SIG-M5 treated with dmso at 0.1 percent for 504 hours (cell line): ENCODE results near the gene OR12D2.
A peak's percentile ranks its signal among the peaks of the same experiment; 100 is the strongest.
"Not testable (repeated sequence)": the region's sequence is repeated elsewhere in the genome, so short reads cannot be mapped to it uniquely, and the experiment has no call there.

Experiments
- DNase-seq: peaks from one replicate; lab custom pipeline; 2025; ENCODE audit not compliant: unreplicated experiment; lab: John Stamatoyannopoulos, UW

Gene OR12D2, protein sequence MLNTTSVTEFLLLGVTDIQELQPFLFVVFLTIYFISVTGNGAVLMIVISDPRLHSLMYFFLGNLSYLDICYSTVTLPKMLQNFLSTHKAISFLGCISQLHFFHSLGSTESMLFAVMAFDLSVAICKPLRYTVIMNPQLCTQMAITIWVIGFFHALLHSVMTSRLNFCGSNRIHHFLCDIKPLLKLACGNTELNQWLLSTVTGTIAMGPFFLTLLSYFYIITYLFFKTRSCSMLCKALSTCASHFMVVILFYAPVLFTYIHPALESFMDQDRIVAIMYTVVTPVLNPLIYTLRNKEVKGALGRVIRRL

DNA sequence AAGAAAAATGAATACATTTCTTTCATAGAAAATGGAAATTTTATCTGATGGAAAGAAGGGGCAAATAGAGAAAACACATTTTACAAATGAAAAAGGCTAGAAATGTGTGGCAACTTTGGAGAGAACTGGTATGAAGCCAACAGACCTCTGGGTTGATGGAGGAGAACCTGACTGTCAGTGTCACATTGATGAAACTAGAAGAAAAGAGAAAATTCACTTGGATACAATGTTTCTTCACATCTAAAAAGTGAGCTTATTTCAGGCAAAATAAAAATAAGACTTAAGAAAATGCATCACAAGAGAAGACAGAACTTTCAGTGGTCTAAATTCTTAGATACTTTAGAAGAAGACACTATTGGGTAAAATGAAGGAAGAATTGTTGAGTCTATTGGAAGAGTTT, at the start of gene OR12D2:
TSS of gene OR12D2 (plus strand) at position 301 of the 400 bp plus-strand sequence. CDS start 1,069 bp downstream, outside the sequence.
- DNase-seq = no peak

DNA sequence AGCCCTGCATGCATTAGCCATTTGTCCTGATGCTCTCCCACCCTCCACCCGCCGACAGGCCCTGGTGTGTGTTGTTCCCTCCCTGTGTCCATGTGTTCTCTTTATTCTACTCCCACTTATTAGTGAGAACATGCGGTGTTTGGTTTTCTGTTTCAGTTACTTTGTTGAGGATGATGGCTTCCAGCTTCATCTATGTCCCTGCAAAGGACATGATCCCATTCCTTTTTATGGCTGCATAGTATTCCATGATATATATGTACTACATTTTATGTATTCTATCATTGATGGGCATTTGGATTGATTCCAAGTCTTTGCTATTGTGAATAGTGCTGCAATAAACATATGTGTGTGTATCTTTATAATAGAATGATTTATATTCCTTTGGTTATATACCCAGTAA, 46.1 kb upstream of the OR12D2 start:
- not testable (repeated sequence) for DNase-seq

DNA sequence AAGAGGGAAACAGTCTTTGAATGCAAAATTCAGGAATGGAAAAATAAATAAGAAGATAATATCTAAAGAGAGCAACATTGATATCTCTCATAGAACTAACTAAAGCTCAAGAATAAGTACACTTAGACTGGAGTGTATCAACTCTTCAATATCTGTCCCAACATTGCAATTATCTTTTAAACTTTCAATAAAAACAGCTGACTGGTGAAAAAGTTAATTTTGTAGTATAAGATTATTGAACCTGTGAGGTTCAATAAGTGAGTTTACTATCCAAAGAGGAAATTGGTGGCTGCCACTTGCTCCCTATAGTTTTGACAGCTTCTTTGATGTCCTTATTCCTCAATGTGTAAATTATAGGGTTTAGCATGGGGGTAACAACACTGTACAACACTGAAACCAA, 40.5 kb upstream of the OR12D2 start:
- no peak for DNase-seq

DNA sequence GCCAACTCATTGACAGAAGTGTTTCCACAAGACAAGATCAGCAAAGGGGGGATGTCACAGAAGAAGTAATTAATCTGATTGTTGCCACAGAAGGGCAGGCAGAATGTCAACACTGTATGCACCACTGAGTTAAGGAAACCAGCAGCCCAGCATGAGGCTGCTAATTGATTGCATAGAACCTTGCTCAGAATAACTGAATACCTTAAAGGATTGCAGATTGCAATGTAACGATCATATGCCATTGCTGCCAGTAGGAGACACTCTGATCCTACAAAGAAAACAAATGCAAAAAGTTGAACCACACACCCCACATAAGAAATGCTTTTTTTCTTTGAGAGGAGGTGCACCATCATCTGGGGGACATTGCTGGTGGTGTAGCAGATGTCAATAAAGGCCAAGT, 39.8 kb upstream of the OR12D2 start:
- DNase-seq = no peak

DNA sequence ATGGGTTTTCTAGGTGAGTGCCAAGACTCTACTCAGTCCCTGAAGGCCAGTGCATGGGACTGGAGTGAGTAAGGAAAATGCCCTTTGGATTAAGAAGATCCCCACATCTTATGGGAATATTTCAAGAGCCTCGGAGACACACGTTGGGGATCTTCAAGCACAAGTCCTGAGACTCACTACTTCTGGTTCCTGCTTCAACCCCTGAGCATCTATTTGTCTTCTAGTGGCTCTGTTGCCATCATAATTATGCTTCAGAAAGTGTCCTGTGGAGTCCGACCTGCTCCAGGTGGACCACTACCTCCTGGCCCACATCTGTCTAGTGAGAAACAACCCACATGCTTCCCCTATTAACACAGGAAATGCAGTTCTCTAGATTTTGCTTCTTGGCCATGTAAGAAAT, 26.7 kb upstream of the OR12D2 start, which contains the start of gene OR5V1:
TSS of gene OR5V1 (minus strand) at position 101 of the 400 bp plus-strand sequence. CDS start 12,670 bp downstream, outside the sequence.
- DNase-seq = no peak

DNA sequence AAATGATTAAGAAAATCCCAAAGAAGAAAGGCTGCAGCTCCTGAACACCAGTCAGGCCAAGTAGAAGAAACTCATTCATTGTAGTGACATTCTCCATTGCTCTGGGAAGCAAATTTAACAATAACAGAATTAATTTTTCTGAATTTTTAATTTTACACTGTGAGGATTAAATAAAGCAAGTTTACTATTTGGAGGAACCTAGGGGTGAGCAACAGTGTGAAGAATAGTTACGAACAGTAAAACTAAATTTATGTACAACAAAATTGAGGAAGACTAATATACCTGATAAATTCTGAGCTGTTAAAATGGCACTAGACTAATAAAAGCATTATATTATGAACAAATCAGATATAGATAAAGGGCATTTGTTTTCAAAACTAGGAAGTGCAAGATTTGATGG, 20.2 kb upstream of the OR12D2 start, which contains the start of gene OR12D3:
TSS of gene OR12D3 (minus strand) at position 101 of the 400 bp plus-strand sequence. CDS start at position 97, 4 bp downstream.
- no peak for DNase-seq

DNA sequence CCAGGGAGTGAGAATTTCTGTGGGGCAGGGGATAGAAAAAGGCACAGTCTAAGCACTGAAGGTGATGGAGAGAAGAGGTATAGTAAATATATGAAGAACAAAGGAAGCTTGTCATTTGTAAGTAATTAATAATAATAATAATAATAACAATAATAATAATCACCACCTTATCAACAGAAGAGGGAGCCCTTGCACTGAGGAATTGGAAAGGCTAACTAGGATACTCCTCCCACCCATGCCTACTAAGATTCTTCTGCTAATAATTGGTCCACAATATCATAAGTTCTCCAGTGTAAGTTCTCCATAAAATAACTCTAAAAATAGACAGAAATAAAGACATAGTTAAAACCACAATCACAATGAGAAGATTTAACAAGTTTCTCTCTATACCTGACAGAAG, 19.4 kb upstream of the OR12D2 start:
- DNase-seq = peak; percentile 3

DNA sequence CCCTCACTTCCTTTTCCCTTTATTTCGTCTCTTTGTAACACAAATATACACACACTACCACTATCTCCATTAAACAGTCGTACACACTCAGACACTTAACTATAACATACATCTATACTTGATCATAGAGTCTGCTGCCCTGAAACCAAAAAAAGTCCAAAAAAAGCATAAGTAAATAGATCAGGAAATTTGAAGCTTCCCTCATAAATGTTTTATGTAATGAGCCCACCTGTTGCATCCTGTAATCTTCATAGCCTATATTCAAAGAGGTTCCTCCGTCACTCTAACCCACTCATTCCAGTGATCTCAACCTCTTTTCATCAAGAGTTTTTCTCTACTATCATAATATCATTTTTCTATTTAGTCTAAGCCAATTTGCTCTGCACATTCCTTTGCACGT, 6.9 kb upstream of the OR12D2 start:
- no peak for DNase-seq

DNA sequence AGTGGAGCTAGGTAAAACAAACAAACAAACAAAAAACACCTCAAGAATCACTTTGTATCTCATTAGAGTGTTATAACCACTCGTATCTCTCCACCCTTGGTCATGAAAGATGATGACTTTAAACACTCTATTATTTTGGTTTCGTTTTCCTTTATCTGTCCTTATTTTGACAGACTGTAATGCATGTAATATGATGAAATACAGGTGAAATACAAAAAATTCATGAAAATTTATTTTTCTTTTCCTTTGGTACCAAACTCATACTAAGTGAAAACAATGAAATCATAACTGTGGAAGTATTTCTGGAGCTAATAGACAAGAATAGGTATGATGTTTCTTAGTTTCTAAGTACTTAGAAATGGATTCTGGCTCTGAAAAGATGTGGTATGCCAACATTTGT, 4.1 kb downstream of the OR12D2 start:
- no peak for DNase-seq

DNA sequence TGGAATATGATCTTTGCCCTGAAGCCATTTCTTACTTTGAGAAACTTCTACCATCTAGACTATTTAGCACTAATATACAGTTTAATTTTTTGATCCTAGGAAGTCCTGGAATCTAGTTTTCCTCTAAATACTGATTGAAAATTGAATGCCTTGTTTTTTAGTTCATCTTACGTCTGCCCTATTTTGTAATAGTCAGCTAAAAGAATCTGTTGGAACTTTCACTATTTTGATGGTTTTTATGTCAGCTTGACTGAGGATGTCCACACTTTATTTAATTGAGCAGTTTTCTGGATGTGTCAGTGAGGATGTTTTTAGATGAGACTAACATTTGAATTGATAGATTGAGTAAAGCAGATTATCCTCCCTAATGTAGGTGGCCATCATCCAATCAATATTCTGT, 8.4 kb downstream of the OR12D2 start:
- no peak for DNase-seq

DNA sequence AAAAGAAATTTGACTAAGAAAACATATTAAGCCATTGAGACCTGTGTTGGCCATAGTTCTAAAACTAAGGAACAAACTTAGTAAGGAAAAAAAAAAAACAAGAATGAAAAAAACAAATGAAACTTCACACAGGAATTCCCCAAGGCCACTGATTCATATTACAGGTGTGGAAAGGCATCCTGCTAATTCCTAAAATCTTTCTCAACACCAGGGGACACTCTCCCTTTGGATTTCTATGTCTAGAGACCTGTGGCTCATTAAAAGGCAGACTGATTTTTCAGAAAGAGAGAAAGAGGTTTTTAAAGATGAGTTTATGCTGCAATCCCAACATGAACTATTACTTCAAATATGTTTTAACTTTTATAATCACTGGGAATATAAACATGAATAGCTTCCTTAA, 19.2 kb downstream of the OR12D2 start, which contains the start of gene OR12D1:
TSS of gene OR12D1 (plus strand) at position 341 of the 400 bp plus-strand sequence.
- DNase-seq = no peak

DNA sequence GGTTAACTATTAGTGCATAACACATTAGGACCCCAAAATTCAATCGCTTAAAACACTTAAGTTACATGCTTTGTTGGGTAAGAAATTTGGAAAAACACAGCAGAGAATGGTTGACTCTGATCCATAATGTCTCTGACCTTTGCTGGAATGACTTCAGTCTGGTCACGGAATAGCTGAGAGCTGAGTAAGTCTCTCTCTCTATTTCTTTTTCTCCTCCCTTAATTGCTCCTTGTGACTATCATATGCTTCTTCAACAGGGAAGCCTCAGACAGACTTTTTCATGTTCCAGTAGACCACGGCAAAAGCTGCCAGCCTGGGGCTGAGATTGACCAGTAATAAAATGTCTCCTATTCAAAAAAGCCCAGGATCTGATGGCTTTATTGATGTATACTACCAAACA, 24.1 kb downstream of the OR12D2 start:
- DNase-seq = no peak

DNA sequence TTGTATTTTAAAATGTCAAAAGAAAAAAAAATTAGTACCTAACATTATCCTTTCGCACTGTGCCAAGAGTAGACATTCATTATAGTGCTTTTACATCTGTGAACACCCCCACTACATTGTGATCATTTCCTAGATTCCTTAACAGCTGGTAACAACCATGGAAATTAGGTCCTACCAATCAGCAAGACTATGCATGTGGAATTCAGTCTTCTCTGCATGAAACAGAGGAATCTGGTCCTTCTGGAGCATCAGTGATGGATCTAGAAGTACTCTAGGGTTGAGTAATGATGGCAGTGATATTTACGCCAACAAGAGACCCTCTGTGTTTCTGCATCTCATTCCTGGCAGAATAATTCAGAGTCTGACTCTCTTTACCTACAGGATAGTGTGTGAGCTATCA, 28.7 kb downstream of the OR12D2 start:
- no peak for DNase-seq

DNA sequence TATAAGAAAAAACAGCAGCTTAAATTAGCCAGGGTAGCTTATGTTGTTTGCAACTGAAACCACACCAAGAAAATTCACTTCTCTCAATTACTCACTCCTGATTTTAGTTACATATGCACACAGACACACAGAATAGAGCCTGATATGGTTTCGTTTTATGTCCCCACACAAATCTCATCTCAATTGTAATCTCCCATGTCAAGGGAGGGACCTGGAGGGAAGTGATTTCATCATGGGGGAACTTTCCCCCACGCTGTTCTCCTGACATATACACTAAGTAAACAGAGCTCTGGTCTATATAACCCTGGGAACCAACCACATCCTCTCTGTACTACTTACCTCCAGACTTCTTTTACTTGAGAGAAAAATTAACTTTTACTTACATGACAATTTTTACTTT, 29.1 kb downstream of the OR12D2 start:
- DNase-seq = no peak

DNA sequence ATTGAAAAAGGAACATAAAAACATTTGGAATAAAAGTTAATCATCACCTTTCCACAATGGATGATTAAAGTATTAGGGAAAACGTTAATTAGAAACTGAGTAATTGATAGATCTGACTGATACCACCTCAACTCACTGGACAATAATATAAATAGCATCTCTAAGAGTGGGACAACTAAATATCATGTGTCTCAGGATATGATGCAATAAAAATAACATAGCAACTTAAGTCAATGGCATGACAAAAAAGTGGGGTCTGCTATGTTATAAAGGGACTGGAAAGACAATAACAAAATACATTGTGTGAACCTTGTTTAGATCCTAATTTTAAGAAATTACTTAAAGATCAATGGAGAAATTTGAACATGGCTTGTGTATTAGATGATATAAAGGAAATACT, 29.6 kb downstream of the OR12D2 start:
- no peak for DNase-seq

DNA sequence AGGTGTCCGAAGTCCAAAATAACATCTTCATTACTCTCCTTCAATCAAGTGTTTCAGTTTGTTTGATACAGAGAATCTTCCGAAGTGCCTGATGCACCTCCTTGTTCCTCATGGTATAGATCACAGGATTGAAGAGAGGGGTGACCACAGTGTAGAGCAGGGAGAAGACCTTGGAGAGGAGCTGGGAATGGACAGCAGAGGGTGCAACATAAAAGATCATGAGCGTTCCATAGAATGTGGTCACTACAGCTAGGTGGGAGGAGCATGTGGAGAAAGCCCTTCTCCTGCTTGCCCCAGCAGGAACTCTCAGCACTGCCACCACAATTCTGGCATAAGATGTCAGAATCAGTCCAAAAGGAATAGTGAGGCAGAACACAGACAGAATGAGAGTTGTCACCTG, 31.2 kb downstream of the OR12D2 start:
- DNase-seq = no peak

DNA sequence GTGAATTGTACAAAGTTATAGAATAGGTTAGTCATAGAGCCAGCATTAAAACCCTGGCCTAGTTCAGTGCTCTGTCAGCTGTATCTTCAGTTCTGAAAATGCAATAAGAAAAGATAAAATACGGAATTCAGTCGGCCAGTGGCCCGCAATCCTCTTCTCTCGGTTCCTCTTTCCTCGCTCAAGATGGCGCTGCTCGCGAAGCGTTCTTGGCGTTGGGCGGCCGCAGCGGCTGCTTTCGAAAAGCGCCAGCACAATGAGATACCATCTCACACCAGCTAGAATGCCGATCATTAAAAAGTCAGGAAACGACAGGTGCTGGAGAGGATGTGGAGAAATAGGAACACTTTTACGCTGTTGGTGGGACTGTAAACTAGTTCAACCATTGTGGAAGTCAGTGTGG, 41.3 kb downstream of the OR12D2 start:
- not testable (repeated sequence) for DNase-seq

DNA sequence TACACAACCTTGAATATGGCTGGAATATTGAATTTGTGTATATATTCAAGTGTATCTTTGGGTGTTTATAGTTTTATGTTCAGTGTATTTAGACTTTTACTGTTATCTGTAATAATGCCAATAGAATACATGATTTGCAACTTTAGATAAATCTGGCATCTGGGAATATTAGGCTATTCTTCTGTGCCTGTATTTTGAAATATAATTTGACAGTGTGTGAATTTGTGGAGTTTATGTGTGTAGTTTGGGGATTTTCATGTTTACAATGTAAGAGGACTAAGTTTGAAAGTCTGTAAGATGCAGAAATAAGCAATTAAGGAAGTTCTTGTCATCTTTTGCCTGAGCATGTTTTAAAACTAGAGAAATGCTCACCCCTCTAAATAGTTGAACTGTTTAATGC, 43.6 kb downstream of the OR12D2 start, which contains the start of gene OR10C1:
TSS of gene OR10C1 (plus strand) at position 301 of the 400 bp plus-strand sequence. CDS start 710 bp downstream, outside the sequence.
- DNase-seq = no peak

DNA sequence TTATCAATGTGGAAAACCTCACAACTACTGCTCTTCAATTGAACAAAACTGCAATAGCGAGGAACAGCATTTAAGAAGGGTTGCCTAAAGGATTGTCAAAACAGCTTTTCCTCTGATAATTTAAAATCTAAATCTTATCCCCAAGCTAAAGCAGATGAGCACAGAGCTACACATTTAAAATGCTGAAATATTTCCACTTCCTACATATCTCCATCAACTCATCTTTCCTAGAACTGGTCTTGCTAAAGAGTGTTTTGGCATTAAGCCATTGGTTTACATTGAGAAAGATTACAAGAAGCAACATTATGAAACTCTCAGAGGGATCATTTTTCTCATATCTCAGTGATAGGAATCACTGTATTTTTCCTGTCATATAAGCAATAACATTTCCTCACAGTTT, 47.3 kb downstream of the OR12D2 start:
- no peak for DNase-seq

DNA sequence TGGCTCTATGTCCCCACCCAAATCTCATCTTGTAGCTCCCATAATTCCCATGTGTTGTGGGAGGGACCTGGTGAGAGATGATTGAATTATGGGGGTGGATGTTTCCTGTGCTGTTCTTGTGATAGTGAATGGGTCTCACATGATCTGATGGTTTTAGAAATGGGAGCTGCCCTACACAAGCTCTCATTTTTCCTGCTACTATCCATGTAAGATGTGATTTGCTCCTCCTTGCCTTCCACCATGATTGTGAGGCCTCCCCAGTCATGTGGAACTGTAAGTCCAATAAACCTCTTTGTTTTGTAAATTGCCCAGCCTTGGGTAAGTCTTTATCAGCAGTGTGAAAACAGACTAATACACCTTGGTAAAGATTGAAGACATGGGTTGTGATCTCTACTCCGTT, 48.6 kb downstream of the OR12D2 start:
- DNase-seq = not testable (repeated sequence)
